HuH-7 (cell line): Measurements from ENCODE around the gene ENGASE.
A peak's percentile ranks its signal among the peaks of the same experiment; 100 is the strongest.

Experiments used
- DNase-seq: peaks from one replicate; pipeline ENCODE4 v3.0.0; 2011; ENCODE audit warnings: low spot score

ENGASE gene

DNA sequence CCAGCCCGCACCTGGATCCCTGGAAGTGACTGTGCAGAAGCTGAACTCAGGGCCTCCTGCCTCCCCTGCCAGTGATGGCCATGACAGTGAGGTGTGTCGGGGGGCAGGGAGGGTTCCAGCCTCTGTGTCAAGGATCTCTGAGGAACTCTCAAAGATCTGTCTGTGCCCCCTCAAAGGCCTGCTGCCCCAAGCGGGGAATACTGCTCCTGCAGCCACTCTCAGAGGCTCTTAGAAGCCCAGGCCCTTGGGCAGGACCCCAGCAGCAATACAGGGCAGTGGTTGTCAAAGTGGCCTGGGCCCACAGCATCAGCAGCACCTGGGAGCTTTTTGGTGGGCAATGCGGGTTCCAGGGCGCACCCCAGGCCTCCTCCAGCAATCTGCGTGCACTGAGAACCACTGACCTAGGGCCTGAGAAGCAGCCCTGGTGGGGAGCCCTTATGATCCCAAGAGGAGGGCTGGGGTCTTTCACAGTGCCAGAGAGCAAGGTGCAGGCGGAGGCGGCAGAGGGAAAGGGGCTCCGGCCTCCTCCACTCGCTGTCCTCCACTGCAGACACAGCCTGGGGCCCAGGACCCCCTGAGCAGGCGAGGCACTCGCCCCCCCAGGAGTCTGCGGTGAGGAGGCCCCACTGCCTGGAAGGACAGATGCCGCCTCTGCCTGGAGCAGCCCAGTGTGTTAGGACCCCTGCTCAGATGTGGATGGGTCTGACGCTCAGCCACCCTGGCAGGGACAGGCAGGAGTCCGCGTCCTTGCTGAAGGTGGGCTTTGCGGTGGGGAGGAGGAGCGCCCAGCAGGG lies 42.1 kb downstream of the ENGASE start:
- peak; percentile 57 for DNase-seq

DNA sequence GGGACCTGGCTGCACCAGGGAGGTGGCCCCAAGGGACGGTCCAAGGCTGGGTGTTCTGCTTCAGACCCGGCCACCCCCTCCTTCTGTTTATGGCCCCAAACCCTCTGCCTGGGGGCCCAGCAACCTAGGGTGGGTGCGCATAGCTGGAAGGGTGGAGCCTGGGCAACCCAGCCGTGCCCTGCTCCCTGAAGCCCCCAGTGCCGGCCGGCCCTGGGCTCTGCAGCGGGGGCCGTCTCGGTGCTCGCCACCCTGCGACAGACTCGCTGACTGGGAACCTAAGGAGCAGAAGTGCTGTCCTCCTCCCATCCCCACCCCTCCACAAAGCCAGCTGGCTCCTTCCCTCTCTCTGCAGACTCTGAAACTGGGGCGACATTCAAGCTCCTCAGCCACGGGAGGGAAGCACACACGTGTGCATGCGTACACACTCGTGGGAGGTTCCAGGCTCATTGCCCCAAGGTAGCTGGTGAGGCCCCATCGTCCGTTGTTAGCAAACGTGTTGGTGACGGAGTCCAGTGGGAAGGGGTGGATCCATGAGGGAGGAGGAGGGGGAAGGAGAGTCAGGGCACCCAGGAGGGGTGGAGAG lies 43.4 kb downstream of the ENGASE start:
- no peak for DNase-seq

DNA sequence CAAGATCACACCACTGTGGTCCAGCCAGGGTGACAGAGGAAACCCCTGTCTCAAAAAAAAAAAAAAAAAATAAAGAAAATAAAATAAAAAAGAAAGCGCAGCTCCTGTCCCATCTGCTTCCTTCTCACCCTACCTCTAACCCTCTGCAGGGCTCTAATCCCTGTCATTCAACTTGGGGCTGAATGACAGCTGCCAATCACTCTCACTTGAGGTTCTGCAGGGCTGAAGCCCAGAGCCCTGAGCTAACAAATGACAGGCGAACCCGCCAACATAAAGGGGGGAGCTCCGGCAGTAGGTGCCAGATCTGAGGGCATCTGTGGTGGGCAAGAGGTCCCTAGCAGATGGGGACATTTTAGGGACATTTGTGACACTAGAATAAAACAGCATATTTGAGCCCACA lies 44.3 kb downstream of the ENGASE start:
- DNase-seq: no peak

DNA sequence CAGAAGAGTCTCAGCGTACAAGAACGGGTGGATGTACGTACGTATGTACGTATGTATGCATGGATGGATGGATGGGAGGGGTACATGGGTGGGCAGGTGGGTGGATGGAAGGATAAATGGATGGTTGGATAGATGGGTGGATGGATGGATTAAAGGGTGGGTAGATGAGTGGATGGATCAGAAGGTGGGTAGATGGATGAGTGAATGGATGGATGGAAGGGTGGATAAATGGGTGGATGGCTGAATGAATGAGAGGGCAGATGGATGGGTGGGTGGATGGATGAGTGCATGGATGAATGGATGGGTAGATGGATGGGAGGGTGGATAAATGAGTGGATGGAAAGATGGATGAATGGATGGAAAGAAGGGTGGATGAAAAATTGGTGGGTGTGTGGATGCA lies 45.6 kb downstream of the ENGASE start:
- DNase-seq: no peak

DNA sequence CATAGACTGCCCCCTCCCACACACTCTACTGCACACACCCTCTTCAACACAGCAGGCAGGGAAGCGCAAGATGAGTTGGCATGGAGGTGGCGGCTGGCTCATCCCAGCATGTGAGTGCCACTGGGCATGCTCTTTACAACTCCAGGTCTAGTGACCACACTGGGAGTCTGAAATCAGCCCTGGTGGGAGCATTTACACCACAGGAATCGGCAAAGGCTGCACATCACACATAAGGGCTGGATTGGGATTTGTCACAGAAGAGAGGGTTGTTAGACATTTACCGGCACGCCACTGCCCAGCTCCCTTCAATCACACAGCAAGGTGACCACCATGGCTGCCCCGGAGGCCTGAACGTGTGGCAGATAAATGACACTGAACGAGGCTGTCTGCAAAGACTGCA lies 49.4 kb downstream of the ENGASE start:
- no peak for DNase-seq

DNA sequence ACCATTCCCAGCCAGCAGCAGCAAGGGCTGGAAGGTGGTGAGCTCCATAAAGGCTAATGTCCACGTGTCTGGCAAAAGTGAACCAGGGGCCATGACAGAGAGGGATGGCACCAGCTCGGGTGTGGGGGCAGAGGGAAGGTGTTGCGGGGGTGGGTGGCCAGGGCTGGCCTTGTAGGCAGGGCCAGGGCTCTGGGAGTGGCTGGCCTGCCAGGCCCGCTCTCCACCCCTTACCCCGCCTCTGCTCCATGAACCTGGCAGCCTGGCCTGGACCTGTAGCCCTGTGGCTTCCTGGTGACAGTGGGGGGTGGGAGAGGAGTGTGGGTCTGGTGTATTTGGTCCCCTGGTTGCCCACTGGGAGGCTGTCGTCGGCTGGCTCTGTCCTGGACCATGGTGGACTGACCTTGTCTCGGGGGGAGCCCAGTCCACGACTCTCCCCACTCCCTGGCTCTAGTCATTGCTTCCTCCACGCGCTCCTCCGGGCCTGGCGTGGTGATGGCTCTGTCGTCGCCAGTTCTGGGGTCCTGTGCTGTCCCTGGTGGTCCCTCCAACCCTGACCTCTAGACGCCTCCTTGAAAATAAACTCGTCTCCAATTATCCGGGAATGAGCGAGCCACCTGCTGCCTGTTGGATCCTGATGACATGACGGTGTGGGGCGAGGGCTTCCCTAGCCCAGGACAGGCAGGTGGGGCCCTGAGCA lies 50.0 kb downstream of the ENGASE start:
- no peak for DNase-seq

DNA sequence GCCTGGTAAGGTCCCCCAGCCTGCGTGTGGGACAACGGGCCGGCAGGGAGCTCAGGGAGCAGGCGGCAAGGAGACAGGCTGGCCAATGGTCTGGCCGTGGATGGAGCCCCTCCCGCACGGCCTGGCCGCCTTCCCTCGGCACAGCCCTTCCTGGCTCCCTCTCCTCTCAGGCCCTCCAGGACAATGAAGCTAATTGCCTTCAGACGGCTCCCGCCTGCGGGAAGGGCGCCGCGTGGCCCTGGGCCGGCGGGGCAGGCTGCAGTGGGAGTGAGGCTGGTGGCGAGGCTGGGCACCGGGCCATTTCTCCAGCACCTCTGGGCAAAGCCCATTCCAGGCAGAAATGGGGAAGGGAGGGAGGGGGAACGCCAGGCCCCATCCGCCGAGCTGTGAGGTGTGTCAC lies 50.9 kb downstream of the ENGASE start:
- DNase-seq: no peak

DNA sequence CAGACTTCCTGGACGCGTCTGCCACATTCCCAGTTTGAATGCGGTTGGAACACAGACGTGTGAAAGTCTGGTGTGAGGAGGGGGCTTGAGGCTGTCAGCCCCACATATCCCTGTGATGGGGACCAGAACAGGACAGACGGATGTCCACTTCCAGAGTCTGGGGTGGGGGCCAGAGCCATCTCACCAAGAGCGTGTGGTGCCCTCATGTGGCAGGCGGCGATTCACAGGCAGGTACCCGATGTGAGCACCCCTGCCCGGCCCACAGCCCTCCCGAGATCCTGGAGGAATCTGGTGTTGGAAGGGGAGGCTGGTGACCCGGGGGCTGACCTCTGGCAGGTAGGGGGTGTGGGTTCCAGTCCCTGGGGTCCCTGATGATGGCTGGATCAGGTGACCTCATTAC lies 51.5 kb downstream of the ENGASE start:
- DNase-seq: peak; percentile 61

DNA sequence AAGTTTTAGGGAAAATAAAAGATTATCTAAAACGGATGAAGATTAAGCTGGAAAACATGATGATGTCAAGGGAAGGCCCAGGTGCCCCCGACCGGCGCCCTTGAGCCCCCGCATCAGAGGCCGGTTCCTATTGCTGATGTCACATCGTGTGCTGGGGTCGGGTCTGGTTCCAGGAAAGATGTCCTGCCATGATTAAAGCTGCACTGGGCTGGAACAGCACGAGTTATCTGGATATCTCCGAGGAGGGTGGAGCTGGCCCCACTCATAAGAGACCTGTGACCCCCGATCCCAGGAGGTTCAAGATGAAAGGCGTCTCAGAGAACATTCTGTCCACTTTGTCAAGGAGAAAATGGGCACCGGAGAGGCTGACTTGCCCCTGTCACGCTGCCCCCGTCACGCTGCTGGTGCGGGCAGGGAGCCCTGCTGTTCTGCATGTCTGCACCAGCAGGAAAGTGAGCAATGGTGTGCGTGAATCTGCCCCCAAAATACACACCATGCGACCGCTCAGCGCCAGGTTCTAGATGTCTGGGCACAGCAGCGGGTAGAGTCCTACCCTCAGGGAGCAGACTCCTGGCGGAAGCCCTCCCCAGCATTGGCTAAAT lies 53.0 kb downstream of the ENGASE start:
- no peak for DNase-seq

DNA sequence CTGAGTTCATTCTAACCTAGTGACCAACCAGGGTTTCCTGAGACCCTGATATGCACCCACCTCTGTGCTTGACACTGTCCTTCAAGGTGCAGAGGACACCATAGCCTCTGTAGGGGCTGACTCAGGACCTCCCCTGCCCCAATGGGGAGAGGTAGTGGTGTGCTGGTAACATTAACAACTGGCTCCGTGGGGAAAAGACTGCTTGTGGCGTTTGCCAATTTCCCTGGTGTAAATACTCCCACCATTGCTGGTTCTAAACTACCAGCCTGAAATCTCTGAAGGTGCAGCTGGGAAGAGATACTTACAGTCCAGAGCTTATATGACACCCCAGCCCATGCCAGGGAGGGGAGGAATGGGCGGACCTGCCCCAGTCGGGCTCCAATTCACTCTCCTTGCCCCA lies 54.9 kb downstream of the ENGASE start:
- DNase-seq: no peak

DNA sequence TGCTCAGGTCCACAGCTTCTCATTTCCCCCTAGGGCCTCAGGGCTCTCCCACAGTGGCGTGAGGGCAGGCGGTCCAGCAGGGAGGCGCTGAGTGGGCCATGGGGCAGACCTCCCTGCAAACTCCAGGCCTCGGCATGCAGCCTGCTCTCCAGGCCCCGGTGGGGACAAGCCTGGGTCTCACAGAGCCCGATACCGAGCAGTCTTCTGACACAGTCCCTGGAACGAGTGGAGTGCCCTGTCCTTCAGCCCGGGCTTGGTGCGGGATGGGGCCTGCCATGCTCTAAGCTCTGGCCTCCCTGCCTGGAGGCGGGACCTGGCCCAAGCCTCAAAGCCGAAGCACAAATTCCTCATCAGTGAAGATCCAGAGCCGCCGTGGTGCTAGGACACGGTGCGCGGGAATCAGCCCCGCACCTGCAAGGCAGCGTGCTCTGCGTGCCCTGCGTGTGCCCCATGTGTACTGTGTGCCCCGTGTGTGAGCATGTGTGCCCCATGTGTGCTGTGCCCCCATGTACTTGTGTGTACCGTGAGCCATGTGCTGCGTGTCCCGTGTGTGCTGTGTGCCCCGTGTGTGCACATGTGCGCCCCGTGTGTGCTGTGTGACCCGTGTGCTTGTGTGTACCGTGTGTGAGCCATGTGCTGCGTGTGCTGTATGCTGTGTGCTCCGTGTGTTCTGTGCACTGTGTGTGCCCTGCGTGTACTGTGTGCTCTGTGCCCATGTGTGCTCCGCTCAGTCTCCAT lies 56.1 kb downstream of the ENGASE start:
- no peak for DNase-seq

DNA sequence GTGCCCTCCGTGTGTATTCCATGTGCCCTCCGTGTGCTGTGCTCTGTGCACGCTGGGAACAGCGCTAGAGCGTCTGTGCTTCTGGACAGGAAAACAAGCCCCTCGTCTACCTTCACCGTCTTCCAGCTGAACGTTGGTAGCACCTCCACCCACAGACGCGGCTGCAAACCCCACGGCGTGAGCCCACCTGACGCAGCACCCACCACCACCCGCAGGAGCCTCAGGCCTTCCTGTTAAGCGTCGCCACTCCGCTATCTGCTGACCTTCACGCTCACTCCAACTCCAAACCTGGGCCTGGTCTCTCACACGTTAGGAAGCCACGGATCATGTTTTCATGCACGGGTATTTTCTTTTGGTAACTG lies 56.6 kb downstream of the ENGASE start:
- no peak for DNase-seq

DNA sequence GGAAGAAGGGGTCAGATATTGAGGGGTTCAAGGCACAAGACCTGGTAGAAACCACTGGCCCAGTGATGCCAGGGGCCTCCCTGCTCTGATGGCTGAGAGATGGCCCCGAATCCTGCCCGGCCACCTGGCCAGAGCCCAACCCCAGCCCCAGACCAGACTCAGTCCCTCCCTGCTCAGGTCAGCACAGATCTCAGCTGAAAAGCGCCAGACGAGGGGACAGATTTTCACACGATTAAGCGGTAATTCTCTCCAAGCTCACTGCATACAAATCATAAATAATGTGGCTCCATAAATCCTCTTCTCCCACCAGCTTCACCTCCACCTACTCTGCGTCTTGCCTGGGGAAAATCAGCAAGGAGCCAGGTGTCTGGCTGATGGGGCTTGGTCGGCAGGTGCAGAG lies 57.1 kb downstream of the ENGASE start:
- no peak for DNase-seq

DNA sequence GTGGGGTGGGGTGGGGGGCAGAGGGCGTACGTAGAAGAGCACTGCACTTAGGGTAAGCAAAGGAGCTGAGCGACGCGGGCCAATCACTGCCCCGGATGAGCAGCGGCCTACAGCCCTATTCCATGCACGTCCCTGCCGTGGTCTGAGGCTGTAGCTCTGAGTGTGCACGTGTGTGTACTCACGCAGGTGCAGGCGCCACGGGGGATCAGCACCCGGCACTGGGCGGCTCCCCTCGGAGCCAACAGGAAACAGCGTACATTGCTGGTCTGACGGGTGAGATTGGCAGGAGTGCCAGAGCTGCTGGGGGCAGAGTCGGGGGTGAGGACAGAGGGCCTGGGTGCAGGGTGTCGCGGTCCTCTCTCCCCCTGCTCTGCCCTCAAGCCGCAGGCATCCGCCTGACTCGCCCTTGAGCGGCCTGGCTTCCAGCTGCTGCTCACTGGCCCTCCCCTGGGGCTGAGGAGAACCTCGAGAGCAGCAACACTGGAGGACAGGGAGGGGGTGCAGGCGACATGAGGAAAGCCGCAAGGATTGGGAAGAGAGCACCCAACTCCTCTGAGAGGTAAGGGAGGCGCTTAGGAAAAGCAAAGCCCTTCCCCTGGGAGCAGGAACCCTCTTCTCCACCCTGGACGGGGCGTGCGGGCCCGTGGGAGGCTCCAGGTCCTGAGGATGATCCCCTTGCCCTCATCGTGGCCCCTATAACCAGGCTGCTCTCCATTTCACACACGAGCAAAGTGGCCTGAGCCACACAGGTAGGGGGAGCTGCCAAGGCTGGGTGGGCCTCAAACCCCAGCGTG lies 57.8 kb downstream of the ENGASE start:
- no peak for DNase-seq

DNA sequence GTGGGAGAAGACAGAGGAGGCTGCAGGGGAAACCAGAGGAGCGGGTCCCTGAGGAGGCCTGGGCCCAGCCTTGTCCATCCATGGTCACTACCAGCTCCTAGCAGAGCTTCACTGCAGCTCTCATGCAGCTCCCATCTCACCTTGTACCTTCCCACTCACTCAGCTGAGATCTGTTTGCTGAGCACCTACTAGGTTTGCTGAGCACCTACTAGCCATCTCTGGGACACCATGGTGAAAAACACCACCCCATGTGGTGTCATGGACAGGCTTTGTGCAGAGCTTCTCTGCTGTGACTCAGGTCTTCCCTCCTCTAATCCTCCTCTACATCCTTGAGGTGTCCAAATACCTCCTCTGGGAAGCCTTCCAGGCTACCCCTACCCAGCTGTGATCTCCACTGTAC lies 58.6 kb downstream of the ENGASE start:
- no peak for DNase-seq

DNA sequence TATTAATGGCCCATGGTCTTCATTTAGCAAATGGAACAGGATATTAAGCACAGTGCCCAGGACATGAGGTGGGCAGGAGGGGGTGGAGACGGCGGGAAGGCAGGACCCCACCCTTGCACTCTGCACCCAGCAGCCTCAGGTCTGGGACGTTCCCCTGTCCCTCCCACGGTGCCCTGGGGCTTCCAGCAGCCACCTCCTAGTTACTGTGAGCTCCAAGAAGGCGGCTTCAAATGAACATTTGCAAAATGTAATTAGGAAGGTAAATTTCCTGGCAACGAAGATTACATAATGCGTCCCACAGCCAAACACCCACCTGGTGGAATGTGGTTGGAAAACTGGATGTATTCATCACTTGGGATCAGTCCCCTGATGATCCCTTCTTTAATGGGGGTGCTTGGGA lies 59.4 kb downstream of the ENGASE start:
- no peak for DNase-seq

DNA sequence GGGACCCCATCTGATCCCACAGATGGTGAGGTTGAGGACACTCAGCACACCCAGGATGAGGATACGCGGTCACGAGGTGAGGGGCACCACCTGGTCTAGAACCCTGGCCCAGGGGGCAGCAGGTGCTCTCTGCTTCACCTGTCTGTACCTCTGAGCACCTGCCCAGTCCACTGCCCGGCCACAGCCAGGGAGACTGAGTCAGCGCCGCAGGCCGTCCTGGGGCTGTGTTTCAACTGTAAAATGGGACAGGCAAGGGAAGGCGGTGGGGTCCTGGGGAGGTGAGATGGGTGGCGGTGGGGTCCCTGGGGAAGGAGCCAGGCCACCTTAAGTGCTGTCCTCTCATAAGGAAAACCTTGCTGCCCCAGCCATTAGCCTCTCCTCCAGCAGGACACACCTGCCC lies 60.4 kb downstream of the ENGASE start:
- DNase-seq: no peak

DNA sequence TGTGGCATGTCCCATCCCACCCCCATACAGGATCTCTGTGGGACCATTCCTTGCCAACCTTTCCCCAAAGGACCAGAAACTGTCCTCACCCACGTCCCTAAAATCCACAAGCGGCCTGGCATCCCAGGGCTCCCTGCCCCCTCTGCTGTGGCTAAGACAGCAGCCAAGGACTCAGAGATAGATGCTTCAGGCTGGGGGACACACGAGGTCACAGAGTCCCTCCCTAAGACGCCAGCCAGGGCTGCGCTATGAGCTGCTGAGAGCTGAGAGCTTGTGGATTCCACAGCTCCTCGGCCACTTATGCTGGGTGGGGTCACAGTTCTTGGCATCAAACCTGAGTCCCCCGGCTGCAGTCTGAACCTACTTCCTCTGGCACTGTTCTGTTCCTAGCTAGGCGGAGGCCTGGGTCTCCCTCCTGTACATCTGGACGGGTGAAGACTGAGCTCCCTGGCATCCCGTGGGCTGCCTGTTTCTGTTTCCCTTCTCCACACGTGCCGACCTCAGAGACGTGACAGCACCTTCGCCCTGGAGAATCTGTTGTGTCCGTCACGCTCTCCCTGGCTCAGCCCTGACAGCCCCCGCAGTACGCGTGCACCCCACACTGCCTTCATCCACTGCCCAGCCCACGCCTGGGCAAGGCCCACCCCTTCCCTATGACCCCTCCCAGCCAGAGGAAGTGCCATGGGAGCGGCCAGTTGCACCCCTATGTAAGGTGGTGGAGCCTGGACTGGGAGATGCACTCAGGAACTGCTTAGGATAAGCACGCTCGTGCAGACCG lies 61.2 kb downstream of the ENGASE start:
- DNase-seq: no peak
